ENCODE measurements around the gene LILRB2. TPM values are rescaled to one million over a fixed set of nuclear protein-coding genes. Genes with fewer than 3 reads are reported as not detected.
"Not testable (repeated sequence)": the region's sequence is repeated elsewhere in the genome, so short reads cannot be mapped to it uniquely, and the experiment has no call there.

LILRB2 gene
- polyA plus RNA-seq, 1 donor: 2.6 TPM

- not testable (repeated sequence) for DNase-seq; H3K4me1 ChIP-seq (ENCODE audit: control insufficient read depth, insufficient read depth, low read length); H3K36me3 ChIP-seq (ENCODE audit: control insufficient read depth, insufficient read depth, low read length); H3K27ac ChIP-seq (ENCODE audit: low read length); H3K9me3 ChIP-seq (ENCODE audit: control insufficient read depth, low read depth, low read length); H3K27me3 ChIP-seq (ENCODE audit: control insufficient read depth, insufficient read depth, low read length); H3K4me3 ChIP-seq (ENCODE audit: low read length)
- WGBS (ENCODE audit: insufficient coverage, low lambda C conversion rate): no CpG with 5 or more reads among the region's 6 CpGs
Observed at GRCh38 chr19:54242646-54243045, 38.3 kb downstream of the LILRB2 start, which contains the start of gene LILRA6. Gene LILRA6 (minus strand): TSS chr19:54242790.

- H3K4me3 ChIP-seq (ENCODE audit: low read length): not testable (repeated sequence)
Observed at GRCh38 chr19:54242234-54242633, 38.7 kb downstream of the LILRB2 start.

GRCh38 chr19:54240372-54241336 lies 40.3 kb downstream of the LILRB2 start:
- H3K9me3 ChIP-seq (ENCODE audit: control insufficient read depth, low read depth, low read length); H3K27ac ChIP-seq (ENCODE audit: low read length); H3K4me1 ChIP-seq (ENCODE audit: control insufficient read depth, insufficient read depth, low read length); DNase-seq; H3K4me3 ChIP-seq (ENCODE audit: low read length); H3K27me3 ChIP-seq (ENCODE audit: control insufficient read depth, insufficient read depth, low read length); H3K36me3 ChIP-seq (ENCODE audit: control insufficient read depth, insufficient read depth, low read length): not testable (repeated sequence)
- WGBS (ENCODE audit: insufficient coverage, low lambda C conversion rate): no CpG with 5 or more reads among the region's 22 CpGs

More at GRCh38 chr19:54242234-54242633, 38.7 kb downstream of the LILRB2 start:
- not testable (repeated sequence) for H3K27ac ChIP-seq (ENCODE audit: low read length); H3K9me3 ChIP-seq (ENCODE audit: control insufficient read depth, low read depth, low read length); H3K4me1 ChIP-seq (ENCODE audit: control insufficient read depth, insufficient read depth, low read length); H3K27me3 ChIP-seq (ENCODE audit: control insufficient read depth, insufficient read depth, low read length); DNase-seq; H3K36me3 ChIP-seq (ENCODE audit: control insufficient read depth, insufficient read depth, low read length)
- no CpG with 5 or more reads among the region's 4 CpGs for WGBS (ENCODE audit: insufficient coverage, low lambda C conversion rate)

GRCh38 chr19:54239491-54240371 lies 41.2 kb downstream of the LILRB2 start:
- H3K27ac ChIP-seq (ENCODE audit: low read length); H3K27me3 ChIP-seq (ENCODE audit: control insufficient read depth, insufficient read depth, low read length); DNase-seq; H3K4me1 ChIP-seq (ENCODE audit: control insufficient read depth, insufficient read depth, low read length); H3K9me3 ChIP-seq (ENCODE audit: control insufficient read depth, low read depth, low read length); H3K36me3 ChIP-seq (ENCODE audit: control insufficient read depth, insufficient read depth, low read length); H3K4me3 ChIP-seq (ENCODE audit: low read length): not testable (repeated sequence)
- no CpG with 5 or more reads among the region's 21 CpGs for WGBS (ENCODE audit: insufficient coverage, low lambda C conversion rate)

- Histone ChIP-seq H3K27me3 (ENCODE audit: control insufficient read depth, insufficient read depth, low read length) (peaks cover 4% of the 10 kb centered on the region), H3K36me3 (ENCODE audit: control insufficient read depth, insufficient read depth, low read length) (no peaks in the 10 kb centered on the region), H3K4me3 (ENCODE audit: low read length) (no peak overlapping the region), H3K9me3 (ENCODE audit: control insufficient read depth, low read depth, low read length) (no peaks in the 10 kb centered on the region), H3K4me1 (ENCODE audit: control insufficient read depth, insufficient read depth, low read length) (peaks cover 4% of the 10 kb centered on the region), H3K27ac (ENCODE audit: low read length) (no peak overlapping the region)
- no peak for DNase-seq
- WGBS (ENCODE audit: insufficient coverage, low lambda C conversion rate): 100% methylated on average over 1 of the region's 5 CpGs
Observed at GRCh38 chr19:54233941-54234340, 47.0 kb downstream of the LILRB2 start.

- peak; percentile 74 to 77 for DNase-seq
- Histone ChIP-seq H3K4me3 (ENCODE audit: low read length) (no peak overlapping the region), H3K27ac (ENCODE audit: low read length) (no peak overlapping the region), H3K27me3 (ENCODE audit: control insufficient read depth, insufficient read depth, low read length) (peaks cover 4% of the 10 kb centered on the region), H3K4me1 (ENCODE audit: control insufficient read depth, insufficient read depth, low read length) (peaks cover 4% of the 10 kb centered on the region), H3K36me3 (ENCODE audit: control insufficient read depth, insufficient read depth, low read length) (no peaks in the 10 kb centered on the region), H3K9me3 (ENCODE audit: control insufficient read depth, low read depth, low read length) (no peaks in the 10 kb centered on the region)
- 80% methylated on average over 2 of the region's 21 CpGs for WGBS (ENCODE audit: insufficient coverage, low lambda C conversion rate)
Observed at GRCh38 chr19:54231077-54231931, 49.6 kb downstream of the LILRB2 start.

- no CpG with 5 or more reads among the region's 7 CpGs for WGBS (ENCODE audit: insufficient coverage, low lambda C conversion rate)
- no peak for DNase-seq
- H3K27me3 ChIP-seq (ENCODE audit: control insufficient read depth, insufficient read depth, low read length): peaks cover 4% of the 10 kb centered on the region
Observed at GRCh38 chr19:54230031-54230430, 50.9 kb downstream of the LILRB2 start.

GRCh38 chr19:54229146-54229545 lies 51.8 kb downstream of the LILRB2 start:
- no peak for DNase-seq
- Histone ChIP-seq H3K27me3 (ENCODE audit: control insufficient read depth, insufficient read depth, low read length) (peaks cover 4% of the 10 kb centered on the region), H3K27ac (ENCODE audit: low read length) (no peak overlapping the region), H3K4me1 (ENCODE audit: control insufficient read depth, insufficient read depth, low read length) (peaks cover 4% of the 10 kb centered on the region), H3K4me3 (ENCODE audit: low read length) (no peak overlapping the region), H3K36me3 (ENCODE audit: control insufficient read depth, insufficient read depth, low read length) (no peaks in the 10 kb centered on the region), H3K9me3 (ENCODE audit: control insufficient read depth, low read depth, low read length) (no peaks in the 10 kb centered on the region)
- no CpG with 5 or more reads among the region's 8 CpGs for WGBS (ENCODE audit: insufficient coverage, low lambda C conversion rate)

More at GRCh38 chr19:54230031-54230430, 50.9 kb downstream of the LILRB2 start:
- Histone ChIP-seq H3K27ac (ENCODE audit: low read length) (no peak overlapping the region), H3K9me3 (ENCODE audit: control insufficient read depth, low read depth, low read length) (no peaks in the 10 kb centered on the region), H3K36me3 (ENCODE audit: control insufficient read depth, insufficient read depth, low read length) (no peaks in the 10 kb centered on the region), H3K4me3 (ENCODE audit: low read length) (no peak overlapping the region), H3K4me1 (ENCODE audit: control insufficient read depth, insufficient read depth, low read length) (peaks cover 4% of the 10 kb centered on the region)

- H3K27me3 ChIP-seq (ENCODE audit: control insufficient read depth, insufficient read depth, low read length); DNase-seq; H3K4me3 ChIP-seq (ENCODE audit: low read length); H3K4me1 ChIP-seq (ENCODE audit: control insufficient read depth, insufficient read depth, low read length); H3K27ac ChIP-seq (ENCODE audit: low read length); H3K36me3 ChIP-seq (ENCODE audit: control insufficient read depth, insufficient read depth, low read length); H3K9me3 ChIP-seq (ENCODE audit: control insufficient read depth, low read depth, low read length): not testable (repeated sequence)
- no CpG with 5 or more reads among the region's 10 CpGs for WGBS (ENCODE audit: insufficient coverage, low lambda C conversion rate)
Observed at GRCh38 chr19:54224619-54225018, 56.3 kb downstream of the LILRB2 start.

GRCh38 chr19:54223937-54224281 lies 57.0 kb downstream of the LILRB2 start:
- H3K27me3 ChIP-seq (ENCODE audit: control insufficient read depth, insufficient read depth, low read length); H3K27ac ChIP-seq (ENCODE audit: low read length): not testable (repeated sequence)

More at GRCh38 chr19:54223937-54224281, 57.0 kb downstream of the LILRB2 start:
- no CpG with 5 or more reads among the region's 5 CpGs for WGBS (ENCODE audit: insufficient coverage, low lambda C conversion rate)
- DNase-seq; H3K4me3 ChIP-seq (ENCODE audit: low read length); H3K4me1 ChIP-seq (ENCODE audit: control insufficient read depth, insufficient read depth, low read length); H3K36me3 ChIP-seq (ENCODE audit: control insufficient read depth, insufficient read depth, low read length); H3K9me3 ChIP-seq (ENCODE audit: control insufficient read depth, low read depth, low read length): not testable (repeated sequence)
